ENCODE data around the gene RAVER1. TPM values are rescaled to one million over a fixed set of nuclear protein-coding genes. Genes with fewer than 3 reads are reported as not detected.

The RAVER1 gene
- total and polyA plus RNA-seq, 10 of the 15 experiments (the other 5 are each of a cell fraction or from before 2014, with no cell fraction given): 0.03 to 87.0 (median 12.1) TPM

DNA sequence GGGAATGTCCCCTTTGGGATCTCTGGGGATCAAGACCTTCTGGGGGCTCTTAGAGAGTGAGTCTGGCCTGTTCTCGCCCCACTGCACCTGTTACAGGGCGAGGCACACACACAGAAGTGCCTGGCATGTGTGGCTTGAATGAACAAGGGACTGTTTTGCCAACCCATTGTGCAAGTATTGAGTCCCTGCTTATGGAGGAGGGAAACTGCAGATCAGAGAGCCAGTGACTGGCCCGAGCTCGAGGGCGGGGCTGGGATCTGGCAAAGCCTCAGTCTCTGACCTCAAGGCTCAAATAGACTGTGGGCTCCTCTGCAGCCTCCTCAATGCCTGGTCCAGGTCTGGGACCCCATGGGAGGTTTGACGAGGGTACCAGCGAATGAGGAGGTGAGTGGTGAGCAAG lies 5.5 kb downstream of the RAVER1 start (continued):
- no peak for TF ChIP-seq YY1 (IDR thresholded peaks at IDR 0.05; ENCODE audit: low read depth, low read length)
- no peak for TF ChIP-seq KLF5 (IDR thresholded peaks at IDR 0.05; ENCODE audit: partially characterized antibody)
- TF ChIP-seq SIX5 (IDR thresholded peaks at IDR 0.05; ENCODE audit: low read depth, low read length, severe bottlenecking): no peak
- TF ChIP-seq USF2 (IDR thresholded peaks at IDR 0.05; ENCODE audit: borderline replicate concordance, low read depth, low read length): no peak
- TF ChIP-seq DPF2 (IDR thresholded peaks at IDR 0.05): no peak
- TF ChIP-seq PAX5 (IDR thresholded peaks at IDR 0.05; ENCODE audit: borderline replicate concordance, low read depth, low read length): no peak
- no peak for TF ChIP-seq POLR2AphosphoS5 (IDR thresholded peaks at IDR 0.05; ENCODE audit: low read length)

- intact Hi-C loops (cut with micrococcal nuclease; ENCODE audit: unreplicated experiment): no loop called here
Measured at GRCh38 chr19:10325732-10326131, 7.6 kb downstream of the RAVER1 start.

More at GRCh38 chr19:10325732-10326131, 7.6 kb downstream of the RAVER1 start:
- no TSS peak for BruUV-seq (replicated peaks)
- CTCF ChIA-PET: interaction anchor here (1.6 kb wide), 1 partner anchor 67 kb away, joined by 3 read pairs; no protein-coding TSS in a partner anchor
- Histone ChIP-seq H3K36me3 (ENCODE audit: control insufficient read depth in 2 of 2, insufficient read depth in 2 of 2, low read length in 1 of 2) (peaks cover 22 to 58% of the 10 kb centered on the region in 2 experiments), H3K79me2 (ENCODE audit: control insufficient read depth, insufficient read depth, low read length) (peaks cover 5% of the 10 kb centered on the region), H2AFZ (ENCODE audit: control insufficient read depth, low read depth, low read length) (no peak overlapping the region), H3K9ac (ENCODE audit: control insufficient read depth, insufficient read depth, low read length) (no peak overlapping the region), H3K4me2 (ENCODE audit: control insufficient read depth, insufficient read depth) (no peak overlapping the region), H3K9me3 (replicated peaks; ENCODE audit: control insufficient read depth, insufficient read depth, low read length) (no peaks in the 10 kb centered on the region), H4K20me1 (ENCODE audit: control insufficient read depth, insufficient read depth) (no peaks in the 10 kb centered on the region), H3K4me1 (ENCODE audit: control insufficient read depth, insufficient read depth, low read length) (no peaks in the 10 kb centered on the region), H3K4me3 (no peak overlapping the region), H3K27me3 (replicated peaks in 1 of 2; ENCODE audit: control insufficient read depth in 2 of 2, insufficient read depth in 2 of 2, low read length in 1 of 2) (no peaks in the 10 kb centered on the region), H3K27ac (ENCODE audit: control insufficient read depth, insufficient read depth) (no peak overlapping the region)
- in situ Hi-C loops (cut with MboI): no loop called here
- 97% methylated on average over 8 of the region's 8 CpGs for WGBS (ENCODE audit: insufficient coverage, insufficient replicate concordance, low lambda C conversion rate, missing lambda C conversion rate)
- RAD21 ChIA-PET (ENCODE audit: unreplicated experiment): interaction anchor here (0.5 kb wide), 1 partner anchor 377 kb away, joined by 4 read pairs; no protein-coding TSS in a partner anchor
- ATAC-seq (no peak), DNase-seq (ENCODE audit: low read depth, low spot score) (no peak), FAIRE-seq (no peak)
- no peak for TF ChIP-seq TCF7 (IDR thresholded peaks at IDR 0.05; ENCODE audit: borderline replicate concordance)
- TF ChIP-seq SUPT20H (IDR thresholded peaks at IDR 0.05; ENCODE audit: borderline replicate concordance, control insufficient read depth, low read depth, low read length): no peak
- no peak for TF ChIP-seq EZH2 (IDR thresholded peaks at IDR 0.05; ENCODE audit: borderline replicate concordance, control insufficient read depth, low read depth, low read length)
- no peak for TF ChIP-seq BHLHE40 (IDR thresholded peaks at IDR 0.05; ENCODE audit: borderline replicate concordance in 1 of 2, low read depth in 2 of 2, low read length in 1 of 2)
- TF ChIP-seq SRF (IDR thresholded peaks at IDR 0.05; ENCODE audit: low read depth in 2 of 2, low read length in 2 of 2): no peak
- TF ChIP-seq, protein P1, sequence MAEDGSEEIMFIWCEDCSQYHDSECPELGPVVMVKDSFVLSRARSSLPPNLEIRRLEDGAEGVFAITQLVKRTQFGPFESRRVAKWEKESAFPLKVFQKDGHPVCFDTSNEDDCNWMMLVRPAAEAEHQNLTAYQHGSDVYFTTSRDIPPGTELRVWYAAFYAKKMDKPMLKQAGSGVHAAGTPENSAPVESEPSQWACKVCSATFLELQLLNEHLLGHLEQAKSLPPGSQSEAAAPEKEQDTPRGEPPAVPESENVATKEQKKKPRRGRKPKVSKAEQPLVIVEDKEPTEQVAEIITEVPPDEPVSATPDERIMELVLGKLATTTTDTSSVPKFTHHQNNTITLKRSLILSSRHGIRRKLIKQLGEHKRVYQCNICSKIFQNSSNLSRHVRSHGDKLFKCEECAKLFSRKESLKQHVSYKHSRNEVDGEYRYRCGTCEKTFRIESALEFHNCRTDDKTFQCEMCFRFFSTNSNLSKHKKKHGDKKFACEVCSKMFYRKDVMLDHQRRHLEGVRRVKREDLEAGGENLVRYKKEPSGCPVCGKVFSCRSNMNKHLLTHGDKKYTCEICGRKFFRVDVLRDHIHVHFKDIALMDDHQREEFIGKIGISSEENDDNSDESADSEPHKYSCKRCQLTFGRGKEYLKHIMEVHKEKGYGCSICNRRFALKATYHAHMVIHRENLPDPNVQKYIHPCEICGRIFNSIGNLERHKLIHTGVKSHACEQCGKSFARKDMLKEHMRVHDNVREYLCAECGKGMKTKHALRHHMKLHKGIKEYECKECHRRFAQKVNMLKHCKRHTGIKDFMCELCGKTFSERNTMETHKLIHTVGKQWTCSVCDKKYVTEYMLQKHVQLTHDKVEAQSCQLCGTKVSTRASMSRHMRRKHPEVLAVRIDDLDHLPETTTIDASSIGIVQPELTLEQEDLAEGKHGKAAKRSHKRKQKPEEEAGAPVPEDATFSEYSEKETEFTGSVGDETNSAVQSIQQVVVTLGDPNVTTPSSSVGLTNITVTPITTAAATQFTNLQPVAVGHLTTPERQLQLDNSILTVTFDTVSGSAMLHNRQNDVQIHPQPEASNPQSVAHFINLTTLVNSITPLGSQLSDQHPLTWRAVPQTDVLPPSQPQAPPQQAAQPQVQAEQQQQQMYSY (CRISPR knock-in tag; IDR thresholded peaks at IDR 0.05): no peak
- POLR2A ChIA-PET: interaction anchor here (1.2 kb wide), 1 partner anchor 12 kb away, joined by 4 read pairs; no protein-coding TSS in a partner anchor
- SMC1A ChIA-PET (ENCODE audit: uncharacterized antibody, unreplicated experiment): interaction anchor here (1.1 kb wide), 1 partner anchor 16 kb away, joined by 3 read pairs; no protein-coding TSS in a partner anchor

Data from GM12878 (cell line).